B cell (primary cell): ENCODE measurements around the gene PROM1. TPM values are rescaled to one million over a fixed set of nuclear protein-coding genes. Genes with fewer than 3 reads are reported as not detected.

Source experiments
- ATAC-seq: fragments of 200-7000 bp; cut with Tn5 transposase; one replicate; pipeline ENCODE4 v1.10.0; 2021; ENCODE audit warnings: low read depth, mild to moderate bottlenecking, moderate number of reproducible peaks, moderate library complexity
- CTCF ChIA-PET: fragments of 350-600 bp; sonication (Branson Sonifier 250); formaldehyde crosslinking; loops from one replicate; lab custom pipeline; 2021; ENCODE audit warnings: antibody characterized with exemption, inconsistent platforms; lab: Charles Lee
- POLR2A ChIA-PET: fragments of 350-600 bp; sonication (Branson Sonifier 250); formaldehyde crosslinking; loops from one replicate; lab custom pipeline; 2021; ENCODE audit warnings: antibody characterized with exemption; lab: Charles Lee
- DNase-seq: peaks from one replicate; pipeline ENCODE4 v3.0.0; 2013
- H2AFZ ChIP-seq: 2 replicates; pipeline ENCODE4 v1.6.1; 2012; ENCODE audit warnings: mild to moderate bottlenecking, low read depth, low read length; ENCODE audit not compliant: insufficient read depth, poor library complexity, severe bottlenecking
- H3K27ac ChIP-seq, 2 donors: 1 replicate in 1 of 2; 2 replicates in 1 of 2; pipeline ENCODE4 v1.5.1; 2012 to 2013; ENCODE audit warnings: low read length in 2 of 2, mild to moderate bottlenecking in 2 of 2, moderate library complexity in 1 of 2
- H3K27me3 ChIP-seq, 4 experiments: fragments of 200-600 bp in 1 of 4; sonication (generic) in 1 of 4; replicated peaks in 1 of 4; 1 replicate in 2 of 4; 2 replicates in 2 of 4; pipeline versions ENCODE4 v1.6.1 to v1.7.0; 2013 to 2016; ENCODE audit warnings: low read length in 3 of 4, mild to moderate bottlenecking in 2 of 4, mixed read lengths in 1 of 4, moderate library complexity in 1 of 4; ENCODE audit not compliant: insufficient read depth in 4 of 4, control insufficient read depth in 3 of 4; ENCODE audit errors: control extremely low read depth in 1 of 4
- H3K36me3 ChIP-seq, 2 experiments: replicated peaks in 1 of 2; 1 replicate in 1 of 2; 2 replicates in 1 of 2; pipeline versions ENCODE4 v1.6.1 to v1.7.1; 2013; ENCODE audit warnings: low read length in 1 of 2; ENCODE audit not compliant: insufficient read depth in 2 of 2, control insufficient read depth in 1 of 2; ENCODE audit errors: control extremely low read depth in 1 of 2, extremely low read depth in 1 of 2
- H3K4me1 ChIP-seq, 2 donors: fragments of 200-600 bp in 1 of 2; sonication (generic) in 1 of 2; 1 replicate in 1 of 2; 2 replicates in 1 of 2; pipeline versions ENCODE4 v1.5.1 to v1.6.1; 2013 to 2017; ENCODE audit warnings: low read length in 2 of 2; ENCODE audit not compliant: control insufficient read depth in 2 of 2, insufficient read depth in 2 of 2
- H3K4me2 ChIP-seq: replicated peaks from 2 replicates; pipeline ENCODE3; 2012; ENCODE audit warnings: mild to moderate bottlenecking, low read depth, low read length; ENCODE audit not compliant: poor library complexity, severe bottlenecking
- H3K4me3 ChIP-seq, 5 experiments: fragments of 200-600 bp in 1 of 5; sonication (generic) in 1 of 5; 1 replicate in 3 of 5; 2 replicates in 2 of 5; pipeline versions ENCODE4 v1.5.1 to v1.7.0; 2011 to 2016; ENCODE audit warnings: low read length in 4 of 5, mild to moderate bottlenecking in 4 of 5, low read depth in 2 of 5, control low read depth in 1 of 5, moderate library complexity in 1 of 5; ENCODE audit not compliant: insufficient read depth in 1 of 5; ENCODE audit errors: control extremely low read depth in 1 of 5, extremely low read depth in 1 of 5
- H3K79me2 ChIP-seq: fragments of 200-600 bp; sonication (generic); one replicate; pipeline ENCODE4 v1.6.0; 2016; ENCODE audit warnings: low read length; ENCODE audit not compliant: control insufficient read depth, insufficient read depth
- H3K9ac ChIP-seq: fragments of 200-600 bp; sonication (generic); 2 replicates; pipeline ENCODE4 v1.6.1; 2017; ENCODE audit warnings: mild to moderate bottlenecking, low read length, moderate library complexity
- H3K9me3 ChIP-seq, 3 donors: one replicate each; pipeline versions ENCODE4 v1.6.1 to v1.7.1; 2013; ENCODE audit warnings: low read length in 2 of 3; ENCODE audit not compliant: control insufficient read depth in 2 of 3, insufficient read depth in 1 of 3; ENCODE audit errors: control extremely low read depth in 1 of 3
- H4K20me1 ChIP-seq: 2 replicates; pipeline ENCODE4 v1.6.0; 2012; ENCODE audit warnings: mild to moderate bottlenecking, low read length; ENCODE audit not compliant: insufficient read depth, control insufficient read depth, poor library complexity, severe bottlenecking
- H3K27ac Mint-ChIP-seq: one replicate; pipeline ENCODE4 v1.8.0; 2021; ENCODE audit warnings: mixed read lengths
- H3K27me3 Mint-ChIP-seq: one replicate; pipeline ENCODE4 v1.8.0; 2021; ENCODE audit warnings: mixed read lengths
- H3K4me1 Mint-ChIP-seq: one replicate; pipeline ENCODE4 v1.8.0; 2021; ENCODE audit warnings: mixed read lengths
- H3K4me3 Mint-ChIP-seq: one replicate; pipeline ENCODE4 v1.8.0; 2021; ENCODE audit warnings: mixed read lengths
- H3K9me3 Mint-ChIP-seq: one replicate; pipeline ENCODE4 v1.8.0; 2022; ENCODE audit warnings: mixed read lengths; ENCODE audit not compliant: insufficient read depth
- EZH2 ChIP-seq: IDR thresholded peaks from 2 replicates; pipeline ENCODE4 v1.6.1; 2012; ENCODE audit warnings: borderline replicate concordance, low read depth, mild to moderate bottlenecking, moderate library complexity, low read length; ENCODE audit not compliant: insufficient read depth, poor library complexity, severe bottlenecking
- WGBS: methylation state at CpG from one replicate; pipeline ENCODE4 v1.1.5; 2013; ENCODE audit warnings: missing lambda C conversion rate; ENCODE audit not compliant: insufficient coverage; 5-methylcytosine and 5-hydroxymethylcytosine counted together
- intact Hi-C: fragments of 100-400 bp; cut with micrococcal nuclease; formaldehyde crosslinking; loops from one replicate; pipeline ENCODE4 v1.10.0; 2022
- polyA plus RNA-seq: library from polyadenylated mRNA; depleted of rRNA; stranded (reverse); fragments of >200 nt; gene quantifications from 2 replicates; pipeline ENCODE4 v1.2.3, GENCODE V29; 2012
- total RNA-seq, 2 donors: library from RNA; stranded (reverse); fragments of 120-200 nt in 1 of 2; gene quantifications; 1 replicate in 1 of 2; 2 replicates in 1 of 2; pipeline versions ENCODE4 v1.2.3 to v1.2.4, GENCODE V29; 2013 to 2022
- TF ChIP-seq, protein P1 (sequence below): fragments of 200-600 bp; IDR thresholded peaks from one replicate; pipeline ENCODE4 v1.8.0; 2022; ENCODE audit warnings: antibody characterized with exemption, mild to moderate bottlenecking

Gene PROM1
- total and polyA plus RNA-seq, 2 donors (not counting 1 experiment from before 2014, with no cell fraction given) = 0.04 TPM; not detected in 1

DNA sequence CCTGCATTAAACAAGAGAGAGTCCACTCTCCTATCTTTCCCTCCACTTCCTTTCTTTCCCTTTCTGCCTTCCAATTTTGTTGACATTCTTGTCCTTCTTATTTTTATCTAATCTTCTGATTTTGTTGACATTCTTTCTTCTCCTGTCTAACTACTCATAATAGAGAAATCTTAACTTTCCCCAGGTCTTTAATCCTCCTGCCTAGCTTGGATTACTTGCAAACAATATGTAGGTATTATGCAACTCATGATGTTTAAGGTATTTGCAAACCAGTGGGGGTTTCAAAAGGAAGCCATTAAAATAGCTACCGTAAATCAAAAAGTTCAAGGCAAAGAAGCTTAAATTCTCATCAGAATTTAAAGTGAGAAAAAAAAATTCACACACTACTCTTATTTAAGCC lies 53.9 kb downstream of the PROM1 start:
- Histone ChIP-seq H3K9ac (no peak overlapping the region), H3K4me1 (peaks cover 5 to 8% of the 10 kb centered on the region in 2 donors), H3K36me3 (no peaks in the 10 kb centered on the region), H3K9me3 (no peaks in the 10 kb centered on the region), H4K20me1 (no peaks in the 10 kb centered on the region), H3K27ac (no peak overlapping the region), H3K4me3 (no peak overlapping the region), H2AFZ (no peak overlapping the region), H3K27me3 (peaks cover 0 to 6% (median 1%) of the 10 kb centered on the region in 4 experiments), H3K4me2 (no peak overlapping the region), H3K79me2 (no peaks in the 10 kb centered on the region)
- POLR2A ChIA-PET = no interaction called here
- Mint-ChIP-seq H3K9me3 (no peaks in the 10 kb centered on the region), H3K4me1 (no peaks in the 10 kb centered on the region), H3K27ac (no peak overlapping the region), H3K4me3 (no peak overlapping the region), H3K27me3 (peaks cover 16% of the 10 kb centered on the region)
- CTCF ChIA-PET = interaction anchor here (0.7 to 7.9 kb wide), 4 partner anchors 11 to 236 kb away, joined by 3 to 105 read pairs (median 7); no protein-coding TSS in a partner anchor
- intact Hi-C loops = no loop called here
- TF ChIP-seq, protein P1, sequence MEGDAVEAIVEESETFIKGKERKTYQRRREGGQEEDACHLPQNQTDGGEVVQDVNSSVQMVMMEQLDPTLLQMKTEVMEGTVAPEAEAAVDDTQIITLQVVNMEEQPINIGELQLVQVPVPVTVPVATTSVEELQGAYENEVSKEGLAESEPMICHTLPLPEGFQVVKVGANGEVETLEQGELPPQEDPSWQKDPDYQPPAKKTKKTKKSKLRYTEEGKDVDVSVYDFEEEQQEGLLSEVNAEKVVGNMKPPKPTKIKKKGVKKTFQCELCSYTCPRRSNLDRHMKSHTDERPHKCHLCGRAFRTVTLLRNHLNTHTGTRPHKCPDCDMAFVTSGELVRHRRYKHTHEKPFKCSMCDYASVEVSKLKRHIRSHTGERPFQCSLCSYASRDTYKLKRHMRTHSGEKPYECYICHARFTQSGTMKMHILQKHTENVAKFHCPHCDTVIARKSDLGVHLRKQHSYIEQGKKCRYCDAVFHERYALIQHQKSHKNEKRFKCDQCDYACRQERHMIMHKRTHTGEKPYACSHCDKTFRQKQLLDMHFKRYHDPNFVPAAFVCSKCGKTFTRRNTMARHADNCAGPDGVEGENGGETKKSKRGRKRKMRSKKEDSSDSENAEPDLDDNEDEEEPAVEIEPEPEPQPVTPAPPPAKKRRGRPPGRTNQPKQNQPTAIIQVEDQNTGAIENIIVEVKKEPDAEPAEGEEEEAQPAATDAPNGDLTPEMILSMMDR = no peak
- TF ChIP-seq EZH2 = no peak
- no peak for ATAC-seq
- no peak for DNase-seq
- WGBS = no CpG with 5 or more reads among the region's 1 CpG

DNA sequence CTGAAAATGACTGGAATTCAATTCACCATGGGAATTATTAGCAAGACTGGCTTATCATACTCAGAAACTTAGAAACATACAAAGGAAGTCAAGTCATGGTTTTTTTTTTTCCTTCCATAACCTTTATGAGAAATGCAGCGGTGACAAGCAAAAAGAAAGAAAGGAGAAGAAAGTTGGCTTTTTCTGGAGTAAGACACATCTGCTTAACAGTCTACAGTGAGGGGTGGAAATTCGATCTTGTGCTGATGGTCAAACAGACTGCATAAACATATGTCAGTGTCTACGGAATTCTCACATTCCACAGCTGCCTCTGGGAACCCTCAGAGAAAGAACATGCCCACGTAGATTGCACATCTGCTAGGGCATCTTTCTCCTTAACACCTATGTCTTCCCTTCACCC lies 54.6 kb downstream of the PROM1 start:
- Histone ChIP-seq H3K9me3 (no peaks in the 10 kb centered on the region), H4K20me1 (no peaks in the 10 kb centered on the region), H3K4me2 (no peak overlapping the region), H3K9ac (no peak overlapping the region), H3K79me2 (no peaks in the 10 kb centered on the region), H3K27me3 (peaks cover 0 to 6% (median 1%) of the 10 kb centered on the region in 4 experiments), H3K27ac (no peak overlapping the region), H3K4me1 (peaks cover 5 to 8% of the 10 kb centered on the region in 2 donors), H2AFZ (no peak overlapping the region), H3K36me3 (no peaks in the 10 kb centered on the region), H3K4me3 (no peak overlapping the region)
- TF ChIP-seq, protein P1 = no peak
- no peak for TF ChIP-seq EZH2
- ChIA-PET CTCF (interaction anchor here (0.7 to 7.9 kb wide), 7 partner anchors 10 to 465 kb away, joined by 3 to 105 read pairs (median 4); no protein-coding TSS in a partner anchor), POLR2A (no interaction called here)
- ATAC-seq = no peak
- peaks cover 16% of the 10 kb centered on the region for H3K27me3 Mint-ChIP-seq
- H3K27ac Mint-ChIP-seq = no peak overlapping the region
- intact Hi-C loops = no loop called here
- no peaks in the 10 kb centered on the region for H3K4me1 Mint-ChIP-seq
- no CpG with 5 or more reads among the region's 4 CpGs for WGBS
- DNase-seq = no peak
- no peaks in the 10 kb centered on the region for H3K9me3 Mint-ChIP-seq
- no peak overlapping the region for H3K4me3 Mint-ChIP-seq
